Psoas muscle (tissue), 8 donors: ENCODE results near the gene CSF2. TPM values are rescaled to one million over a fixed set of nuclear protein-coding genes. Genes with fewer than 3 reads are reported as not detected.

Experiments used
- ATAC-seq, 4 donors: fragments of 200-7000 bp; cut with Tn5 transposase; one replicate each; pipeline ENCODE4 v1.9.1; 2020; ENCODE audit warnings: moderate library complexity in 3 of 4, mild to moderate bottlenecking in 2 of 4
- DNase-seq, 2 donors: peaks; one replicate each; pipeline ENCODE4 v3.0.0-alpha.2; 2020
- H3K27ac ChIP-seq: fragments of 200-600 bp; one replicate; pipeline ENCODE4 v1.8.0; 2022
- H3K27me3 ChIP-seq, 3 donors: fragments of 200-600 bp in 1 of 3; one replicate each; pipeline versions ENCODE4 v1.6.1 to v1.8.0; 2013 to 2022; ENCODE audit warnings: low read length in 2 of 3, mild to moderate bottlenecking in 2 of 3, moderate library complexity in 1 of 3; ENCODE audit not compliant: insufficient read depth in 3 of 3
- H3K36me3 ChIP-seq, 2 donors: fragments of 200-600 bp in 1 of 2; one replicate each; pipeline versions ENCODE4 v1.6.1 to v1.8.0; 2013 to 2022; ENCODE audit warnings: low read depth in 1 of 2, mild to moderate bottlenecking in 1 of 2, moderate library complexity in 1 of 2; ENCODE audit not compliant: insufficient read depth in 1 of 2
- H3K4me1 ChIP-seq: fragments of 200-600 bp; one replicate; pipeline ENCODE4 v1.8.0; 2022
- H3K4me3 ChIP-seq: fragments of 200-600 bp; one replicate; pipeline ENCODE4 v1.8.0; 2022; ENCODE audit warnings: mild to moderate bottlenecking
- H3K9me3 ChIP-seq: fragments of 200-600 bp; one replicate; pipeline ENCODE4 v1.8.0; 2022
- CTCF ChIP-seq: fragments of 200-600 bp; IDR thresholded peaks from one replicate; pipeline ENCODE4 v1.8.0; 2022; ENCODE audit warnings: antibody characterized with exemption
- WGBS, 3 donors: extraction: QIAGEN DNeasy Blood & Tissue Kit; methylation state at CpG; one replicate each; pipeline versions ENCODE4 v1.1.6 to v1.1.7; 2013; 5-methylcytosine and 5-hydroxymethylcytosine counted together
- intact Hi-C, 2 donors: fragments of 100-400 bp; cut with DNase I; formaldehyde crosslinking; loops; one replicate each; pipeline versions ENCODE4 v1.11.0 to v1.14.2; 2022
- polyA plus RNA-seq, 3 donors: library from polyadenylated mRNA; stranded (reverse); fragments of 200-250 nt; gene quantifications; one replicate each; pipeline ENCODE4 v1.2.3, GENCODE V29; 2013
- total RNA-seq, 4 donors: library from RNA; stranded (reverse); fragmentation: NEBNext Ultra II Directional in 2 of 4; extraction: Animal tissue kit (Norgen Biotek cat#: 25700) in 2 of 4; gene quantifications; one replicate each; pipeline versions ENCODE4 v1.2.1 to v1.2.4, GENCODE V29; 2021 to 2023
- donor health status: healthy with polysubstance abuse.
- donor health status: DM: no; HTN: no; CAD: no; lungs with moderate emphysema.
- donor health status: Bipolar disorder and iron deficiency.
- donor health status: healthy.
- donor health status: DM: yes; HTN: yes; CAD: no.
- donor health status: DM: no; HTN: no; CAD: no.
- donor health status: DM: no; HTN: no; CAD: no.
- donor health status: DM: yes; HTN: yes; CAD: no.

The CSF2 gene
- total and polyA plus RNA-seq, 7 donors = 0.14 TPM; not detected in 6

- no peak for ATAC-seq
- intact Hi-C loops = no loop called here
- WGBS, 3 donors = 75 to 77% (median 76%) methylated on average over 5 of the region's 5 CpGs
Measured at GRCh38 chr5:132026516-132027008, 47.0 kb upstream of the CSF2 start.

GRCh38 chr5:132027027-132027426 is 46.6 kb upstream of the CSF2 start:
- Histone ChIP-seq H3K27ac (no peak overlapping the region), H3K9me3 (no peaks in the 10 kb centered on the region), H3K27me3 (no peaks in the 10 kb centered on the region), H3K4me3 (no peak overlapping the region), H3K36me3 (no peaks in the 10 kb centered on the region), H3K4me1 (no peaks in the 10 kb centered on the region)
- no peak for TF ChIP-seq CTCF
- intact Hi-C loops = no loop called here
- no peak for ATAC-seq
- WGBS, 3 donors = 73 to 75% methylated on average over 2 of the region's 2 CpGs; no CpG with 5 or more reads in 1 of the 3 donors
- DNase-seq = peak in 1 of 2 donors; percentile 19

More at GRCh38 chr5:132026516-132027008, 47.0 kb upstream of the CSF2 start:
- Histone ChIP-seq H3K27me3 (no peaks in the 10 kb centered on the region), H3K27ac (no peak overlapping the region), H3K4me3 (no peak overlapping the region), H3K4me1 (no peaks in the 10 kb centered on the region), H3K9me3 (no peaks in the 10 kb centered on the region), H3K36me3 (no peaks in the 10 kb centered on the region)
- peak in 1 of 2 donors; percentile 12 for DNase-seq
- TF ChIP-seq CTCF = no peak

GRCh38 chr5:132029609-132030330 is 43.8 kb upstream of the CSF2 start:
- 83 to 84% (median 84%) methylated on average over 4 of the region's 4 CpGs for WGBS, 3 donors
- no peak for TF ChIP-seq CTCF
- no peak for ATAC-seq
- H3K27me3 ChIP-seq = no peaks in the 10 kb centered on the region
- H3K9me3 ChIP-seq = no peaks in the 10 kb centered on the region
- no peak overlapping the region for H3K4me3 ChIP-seq
- no peaks in the 10 kb centered on the region for H3K36me3 ChIP-seq
- H3K27ac ChIP-seq = no peak overlapping the region
- intact Hi-C loops = no loop called here
- no peaks in the 10 kb centered on the region for H3K4me1 ChIP-seq
- no peak for DNase-seq

- Histone ChIP-seq H3K9me3 (peaks cover 3% of the 10 kb centered on the region), H3K36me3 (no peaks in the 10 kb centered on the region), H3K27me3 (peaks cover 0 to 2% (median 0%) of the 10 kb centered on the region in 3 donors), H3K4me1 (no peaks in the 10 kb centered on the region), H3K27ac (no peak overlapping the region), H3K4me3 (no peak overlapping the region)
- intact Hi-C loops = no loop called here
- ATAC-seq (no peak), DNase-seq (no peak)
- 89 to 93% (median 91%) methylated on average over 2 of the region's 2 CpGs for WGBS, 3 donors
- no peak for TF ChIP-seq CTCF
Measured at GRCh38 chr5:132030610-132031009, 43.0 kb upstream of the CSF2 start.
